GM12801 (cell line): ENCODE results near the gene PPP3CA.

Source experiments
- CTCF ChIP-seq: IDR thresholded peaks from one replicate; pipeline ENCODE4 v1.5.1; 2011; ENCODE audit warnings: control low read depth; ENCODE audit not compliant: insufficient read length; ENCODE audit errors: extremely low read depth

Gene PPP3CA

GRCh38 chr4:101066626-101067170, 280.6 kb downstream of the PPP3CA start:
- no peak for TF ChIP-seq CTCF

GRCh38 chr4:101065935-101066485, 281.3 kb downstream of the PPP3CA start:
- no peak for TF ChIP-seq CTCF

- no peak for TF ChIP-seq CTCF
Observed at GRCh38 chr4:101065346-101065745, 282.0 kb downstream of the PPP3CA start.

GRCh38 chr4:101064541-101065180, 282.7 kb downstream of the PPP3CA start:
- no peak for TF ChIP-seq CTCF

GRCh38 chr4:101055392-101055791, 291.9 kb downstream of the PPP3CA start:
- TF ChIP-seq CTCF = no peak

GRCh38 chr4:101050837-101051205, 296.5 kb downstream of the PPP3CA start:
- no peak for TF ChIP-seq CTCF

GRCh38 chr4:101050088-101050836, 297.1 kb downstream of the PPP3CA start:
- TF ChIP-seq CTCF = no peak
